GM12801 (cell line): ENCODE data around the gene PFN3.

Source experiments
- CTCF ChIP-seq: IDR thresholded peaks from one replicate; pipeline ENCODE4 v1.5.1; 2011; ENCODE audit warnings: control low read depth; ENCODE audit not compliant: insufficient read length; ENCODE audit errors: extremely low read depth

The PFN3 gene

GRCh38 chr5:177399997-177400868 is at the start of gene PFN3:
Gene PFN3, minus strand, starts transcription at chr5:177400661. Its CDS starts 85 bp downstream, at chr5:177400576.
- no peak for TF ChIP-seq CTCF

- no peak for TF ChIP-seq CTCF
Observed at GRCh38 chr5:177449140-177450061, 48.9 kb upstream of the PFN3 start.

GRCh38 chr5:177448244-177448950 is 47.9 kb upstream of the PFN3 start:
- TF ChIP-seq CTCF, result no peak

GRCh38 chr5:177447611-177448243 is 47.3 kb upstream of the PFN3 start:
- TF ChIP-seq CTCF, result no peak

GRCh38 chr5:177447066-177447610 is 46.7 kb upstream of the PFN3 start:
- no peak for TF ChIP-seq CTCF

- no peak for TF ChIP-seq CTCF
Observed at GRCh38 chr5:177446200-177447065, 46.0 kb upstream of the PFN3 start, which contains the start of gene PRR7. Gene PRR7, plus strand, starts transcription at chr5:177446814. Its CDS starts 8,254 bp downstream, at chr5:177455068.
